HPDE6-E6E7 (cell line): ENCODE measurements around the gene DUSP12.

Source experiments
- DNase-seq: peaks from one replicate; pipeline ENCODE4 v3.0.0; 2011; ENCODE audit warnings: missing footprints; ENCODE audit errors: extremely low spot score

The DUSP12 gene

GRCh38 chr1:161770250-161770649 is 20.7 kb downstream of the DUSP12 start:
- DNase-seq = no peak

GRCh38 chr1:161771161-161771560 is 21.6 kb downstream of the DUSP12 start:
- no peak for DNase-seq

- DNase-seq = no peak
Measured at GRCh38 chr1:161771973-161772372, 22.4 kb downstream of the DUSP12 start.

GRCh38 chr1:161772397-161772796 is 22.8 kb downstream of the DUSP12 start:
- DNase-seq = no peak

GRCh38 chr1:161773791-161774190 is 24.2 kb downstream of the DUSP12 start:
- no peak for DNase-seq

GRCh38 chr1:161777261-161777660 is 27.7 kb downstream of the DUSP12 start:
- no peak for DNase-seq

GRCh38 chr1:161778522-161778921 is 28.9 kb downstream of the DUSP12 start:
- DNase-seq = no peak

GRCh38 chr1:161779393-161779792 is 29.8 kb downstream of the DUSP12 start:
- no peak for DNase-seq

- no peak for DNase-seq
Measured at GRCh38 chr1:161781995-161782394, 32.4 kb downstream of the DUSP12 start.

- DNase-seq = no peak
Measured at GRCh38 chr1:161782886-161783285, 33.3 kb downstream of the DUSP12 start.

GRCh38 chr1:161784968-161785367 is 35.4 kb downstream of the DUSP12 start:
- no peak for DNase-seq

GRCh38 chr1:161787355-161787754 is 37.8 kb downstream of the DUSP12 start:
- DNase-seq = no peak

GRCh38 chr1:161790587-161791317 is 41.2 kb downstream of the DUSP12 start:
- DNase-seq = no peak

GRCh38 chr1:161791904-161792655 is 42.5 kb downstream of the DUSP12 start:
- no peak for DNase-seq

GRCh38 chr1:161792740-161793139 is 43.2 kb downstream of the DUSP12 start:
- DNase-seq = peak; percentile 63

- no peak for DNase-seq
Measured at GRCh38 chr1:161799792-161800191, 50.2 kb downstream of the DUSP12 start.

GRCh38 chr1:161801955-161802354 is 52.4 kb downstream of the DUSP12 start:
- no peak for DNase-seq

GRCh38 chr1:161803181-161803580 is 53.6 kb downstream of the DUSP12 start:
- DNase-seq = no peak

- no peak for DNase-seq
Measured at GRCh38 chr1:161805399-161806197, 56.0 kb downstream of the DUSP12 start.
